Tibial nerve (tissue), 4 donors: ENCODE results near the gene SSR1. TPM values are rescaled to one million over a fixed set of nuclear protein-coding genes. Genes with fewer than 3 reads are reported as not detected.
"Not testable (repeated sequence)": the region's sequence is repeated elsewhere in the genome, so short reads cannot be mapped to it uniquely, and the experiment has no call there.

Experiments
- DNase-seq, 2 donors: peaks; one replicate each; pipeline ENCODE4 v3.0.0-alpha.2; 2019; ENCODE audit warnings: low spot score in 2 of 2
- H3K27ac ChIP-seq, 4 donors: fragments of 200-600 bp; sonication (generic) in 3 of 4; one replicate each; pipeline ENCODE4 v1.5.1; 2017 to 2019; ENCODE audit warnings: mild to moderate bottlenecking in 1 of 4
- H3K27me3 ChIP-seq, 2 donors: fragments of 200-600 bp; sonication (generic) in 1 of 2; one replicate each; pipeline versions ENCODE4 v1.5.1 to v1.6.0; 2017 to 2019
- H3K36me3 ChIP-seq, 3 donors: fragments of 200-600 bp; sonication (generic); one replicate each; pipeline ENCODE4 v1.5.1; 2018 to 2019
- H3K4me1 ChIP-seq, 4 donors: fragments of 200-600 bp; sonication (generic) in 3 of 4; one replicate each; pipeline ENCODE4 v1.5.1; 2017 to 2019
- H3K4me3 ChIP-seq, 4 donors: fragments of 200-600 bp; sonication (generic) in 3 of 4; one replicate each; pipeline ENCODE4 v1.5.1; 2017 to 2019; ENCODE audit warnings: mild to moderate bottlenecking in 1 of 4, moderate library complexity in 1 of 4
- H3K9me3 ChIP-seq, 4 donors: fragments of 200-600 bp; sonication (generic) in 3 of 4; one replicate each; pipeline ENCODE4 v1.5.1; 2017 to 2019
- EP300 ChIP-seq, 2 donors: sonication (generic); formaldehyde crosslinking; IDR thresholded peaks; one replicate each; pipeline ENCODE4 v1.6.1; 2017; ENCODE audit warnings: antibody characterized with exemption in 2 of 2, mild to moderate bottlenecking in 1 of 2
- POLR2A ChIP-seq, 2 donors: fragments of 450-650 bp; IDR thresholded peaks; one replicate each; pipeline ENCODE4 v1.6.1; 2017; ENCODE audit warnings: antibody characterized with exemption in 2 of 2, mild to moderate bottlenecking in 2 of 2, moderate library complexity in 2 of 2
- WGBS, 2 donors: methylation state at CpG; one replicate each; pipeline ENCODE4 v1.1.5; 2018; 5-methylcytosine and 5-hydroxymethylcytosine counted together
- total RNA-seq, 4 donors: library from RNA; depleted of rRNA; stranded (reverse); fragments of >200 nt; gene quantifications; one replicate each; pipeline ENCODE4 v1.1.0, GENCODE V29; 2016
- TF ChIP-seq, protein P1 (sequence below), 5 experiments: fragments of 200-600 bp in 3 of 5; fragments of 450-650 bp in 2 of 5; sonication (generic) in 3 of 5; IDR thresholded peaks; one replicate each; pipeline ENCODE4 v1.5.1; 2016 to 2019; ENCODE audit warnings: antibody characterized with exemption in 5 of 5, mild to moderate bottlenecking in 3 of 5, moderate library complexity in 2 of 5

Gene SSR1
- total RNA-seq, 4 donors from 2014 or later: 30.8 to 68.2 (median 51.5) TPM

DNA sequence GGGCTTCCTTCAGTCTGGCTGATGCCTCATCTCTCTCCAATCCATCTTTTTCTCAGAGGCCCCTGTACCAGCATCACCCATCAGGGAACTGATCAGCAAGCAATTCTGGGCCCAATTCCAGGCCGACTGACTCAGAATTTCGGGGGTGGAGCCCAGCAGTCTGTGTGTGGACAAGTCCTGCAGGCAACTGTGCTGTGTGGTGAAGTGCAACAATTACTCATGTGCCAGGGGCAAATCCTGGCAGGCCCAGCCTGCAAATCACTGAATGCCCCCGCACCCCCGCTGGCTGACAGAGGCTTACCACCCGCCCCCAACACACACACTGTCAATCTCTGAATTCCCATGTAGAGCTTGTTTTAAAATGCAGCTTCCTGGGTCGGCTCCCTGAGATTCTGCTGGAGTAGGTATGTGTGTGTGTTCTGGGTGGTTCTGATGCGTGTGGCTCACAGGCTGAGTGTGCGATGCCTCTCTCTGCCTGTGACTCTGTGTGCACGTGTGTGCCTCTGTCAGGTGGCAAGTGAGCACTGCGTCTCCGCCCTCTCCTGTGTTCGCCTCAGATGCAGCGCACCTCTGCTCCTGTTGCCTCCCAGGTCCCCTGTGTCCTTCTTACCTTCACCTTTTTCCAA, 45.4 kb downstream of the SSR1 start:
- peaks cover 0 to 5% (median 0%) of the 10 kb centered on the region in 3 donors for H3K36me3 ChIP-seq
- no peaks in the 10 kb centered on the region for H3K27me3 ChIP-seq
- H3K27ac ChIP-seq: no peak overlapping the region
- 55 to 61% methylated on average over 13 of the region's 13 CpGs for WGBS, 2 donors
- H3K9me3 ChIP-seq: no peaks in the 10 kb centered on the region
- TF ChIP-seq POLR2A (IDR thresholded peaks at IDR 0.05): no peak
- TF ChIP-seq, protein P1, sequence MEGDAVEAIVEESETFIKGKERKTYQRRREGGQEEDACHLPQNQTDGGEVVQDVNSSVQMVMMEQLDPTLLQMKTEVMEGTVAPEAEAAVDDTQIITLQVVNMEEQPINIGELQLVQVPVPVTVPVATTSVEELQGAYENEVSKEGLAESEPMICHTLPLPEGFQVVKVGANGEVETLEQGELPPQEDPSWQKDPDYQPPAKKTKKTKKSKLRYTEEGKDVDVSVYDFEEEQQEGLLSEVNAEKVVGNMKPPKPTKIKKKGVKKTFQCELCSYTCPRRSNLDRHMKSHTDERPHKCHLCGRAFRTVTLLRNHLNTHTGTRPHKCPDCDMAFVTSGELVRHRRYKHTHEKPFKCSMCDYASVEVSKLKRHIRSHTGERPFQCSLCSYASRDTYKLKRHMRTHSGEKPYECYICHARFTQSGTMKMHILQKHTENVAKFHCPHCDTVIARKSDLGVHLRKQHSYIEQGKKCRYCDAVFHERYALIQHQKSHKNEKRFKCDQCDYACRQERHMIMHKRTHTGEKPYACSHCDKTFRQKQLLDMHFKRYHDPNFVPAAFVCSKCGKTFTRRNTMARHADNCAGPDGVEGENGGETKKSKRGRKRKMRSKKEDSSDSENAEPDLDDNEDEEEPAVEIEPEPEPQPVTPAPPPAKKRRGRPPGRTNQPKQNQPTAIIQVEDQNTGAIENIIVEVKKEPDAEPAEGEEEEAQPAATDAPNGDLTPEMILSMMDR (IDR thresholded peaks at IDR 0.05): no peak
- TF ChIP-seq EP300 (IDR thresholded peaks at IDR 0.05): no peak
- H3K4me1 ChIP-seq: peaks cover 0 to 8% (median 0%) of the 10 kb centered on the region in 4 donors
- H3K4me3 ChIP-seq: no peak overlapping the region
- DNase-seq: peak in 1 of 2 donors; percentile 65

DNA sequence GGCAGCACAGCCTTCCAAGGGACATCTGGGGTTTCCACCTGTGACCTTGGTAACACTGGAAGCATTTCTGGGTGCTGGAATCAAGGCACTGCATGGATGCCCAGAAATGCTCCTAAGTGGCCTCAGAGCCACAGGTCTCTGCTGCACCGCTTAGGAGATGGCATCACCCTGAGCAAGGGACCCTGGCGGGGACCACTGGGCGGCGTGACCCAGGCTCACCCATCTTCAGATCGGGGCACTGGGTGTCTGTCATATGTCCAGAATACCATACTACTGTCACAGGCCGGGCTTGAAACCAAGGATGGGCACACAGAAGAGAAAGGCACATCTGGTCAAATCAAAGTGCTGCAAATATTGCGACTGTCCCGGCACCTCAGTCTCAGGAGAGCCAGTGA, 45.9 kb downstream of the SSR1 start:
- H3K36me3 ChIP-seq: peaks cover 0 to 5% (median 0%) of the 10 kb centered on the region in 3 donors
- DNase-seq: no peak
- no peaks in the 10 kb centered on the region for H3K9me3 ChIP-seq
- no peak for TF ChIP-seq EP300 (IDR thresholded peaks at IDR 0.05)
- no peak overlapping the region for H3K27ac ChIP-seq
- no peak overlapping the region for H3K4me3 ChIP-seq
- peaks cover 0 to 9% (median 0%) of the 10 kb centered on the region in 4 donors for H3K4me1 ChIP-seq
- 92 to 97% methylated on average over 6 to 8 of the region's 8 CpGs for WGBS, 2 donors
- H3K27me3 ChIP-seq: no peaks in the 10 kb centered on the region

DNA sequence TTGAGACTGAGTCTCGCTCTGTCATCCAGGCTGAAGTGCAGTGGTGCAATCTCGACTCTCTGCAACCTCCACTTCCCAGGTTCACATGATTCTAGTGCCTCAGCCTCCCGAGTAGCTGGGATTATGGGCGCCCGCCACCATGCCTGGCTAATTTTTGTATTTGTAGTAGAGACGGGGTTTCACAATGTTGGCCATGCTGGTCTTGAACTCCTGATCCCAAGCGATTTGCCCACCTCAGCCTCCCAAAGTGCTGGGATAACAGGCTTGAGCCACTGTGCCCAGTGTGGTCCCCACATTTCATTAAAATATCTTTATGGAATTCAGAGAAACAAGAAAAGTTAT, 47.6 kb downstream of the SSR1 start:
- peaks cover 0 to 24% (median 3%) of the 10 kb centered on the region in 4 donors for H3K4me1 ChIP-seq
- not testable (repeated sequence) for H3K27me3 ChIP-seq, H3K4me3 ChIP-seq, H3K27ac ChIP-seq, H3K36me3 ChIP-seq, H3K9me3 ChIP-seq
- 92 to 93% methylated on average over 7 of the region's 7 CpGs for WGBS, 2 donors
- peak in 1 of 2 donors; percentile 1 for DNase-seq

DNA sequence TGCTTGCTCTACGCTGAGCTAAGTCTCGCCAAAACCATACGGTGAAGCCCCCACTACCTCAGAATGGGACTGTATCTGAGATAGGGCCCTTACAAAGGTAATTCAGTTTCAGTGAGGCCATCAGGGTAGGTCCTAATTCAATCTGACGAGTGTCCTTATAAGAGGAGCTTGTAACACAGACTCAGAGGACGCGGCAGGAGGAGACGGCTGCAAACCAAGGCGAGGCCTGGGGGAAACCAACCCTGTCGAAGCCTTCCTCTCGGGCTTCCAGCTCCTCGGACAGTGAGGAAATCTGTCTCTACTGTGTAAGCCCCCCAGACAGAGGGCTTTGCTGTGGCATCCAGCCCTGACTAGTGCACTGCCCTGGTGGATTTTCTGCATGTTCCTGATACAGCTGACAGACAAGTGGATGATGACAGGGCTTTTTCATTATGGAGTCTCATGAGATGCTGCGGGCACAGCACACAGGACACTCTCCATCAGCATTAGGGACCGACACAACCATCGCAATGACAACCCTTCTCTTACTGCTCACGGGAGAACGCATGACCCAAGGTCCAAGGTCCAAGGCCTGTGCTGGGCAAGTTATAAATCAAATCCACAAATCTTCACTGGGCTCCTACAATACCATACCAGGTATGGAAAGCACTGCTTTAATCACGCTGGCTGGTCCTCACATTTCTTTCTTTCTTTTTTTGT, 48.2 kb downstream of the SSR1 start:
- 89 to 95% methylated on average over 17 of the region's 17 CpGs for WGBS, 2 donors
- no peaks in the 10 kb centered on the region for H3K9me3 ChIP-seq
- no peak overlapping the region for H3K4me3 ChIP-seq
- no peak overlapping the region for H3K27ac ChIP-seq
- peaks cover 0 to 5% (median 0%) of the 10 kb centered on the region in 3 donors for H3K36me3 ChIP-seq
- TF ChIP-seq POLR2A (IDR thresholded peaks at IDR 0.05) (no peak), EP300 (IDR thresholded peaks at IDR 0.05) (no peak)
- TF ChIP-seq, protein P1 (IDR thresholded peaks at IDR 0.05): no peak
- peak in 1 of 2 donors; percentile 4 for DNase-seq
- H3K4me1 ChIP-seq: peaks cover 0 to 27% (median 3%) of the 10 kb centered on the region in 4 donors
- no peaks in the 10 kb centered on the region for H3K27me3 ChIP-seq

DNA sequence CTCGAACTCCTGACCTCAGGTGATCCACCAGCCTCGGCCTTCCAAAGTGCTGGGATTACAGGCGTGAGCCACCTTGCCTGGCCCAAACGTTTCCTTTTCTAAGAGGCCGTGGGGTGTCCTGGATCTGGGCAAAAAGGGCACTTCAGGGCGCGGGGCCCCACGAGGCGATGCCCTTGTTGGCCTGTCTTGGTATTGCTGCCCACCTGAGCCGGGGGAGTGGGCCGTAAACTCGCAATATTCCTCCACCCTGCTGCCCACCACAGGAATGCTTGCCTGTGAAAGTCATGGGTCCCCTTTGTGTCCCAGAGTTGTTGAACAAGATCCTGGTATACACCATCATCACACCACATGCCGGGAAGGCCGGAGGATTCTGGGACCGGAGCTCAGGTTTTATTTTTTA, 49.0 kb downstream of the SSR1 start:
- peak in 1 of 2 donors; percentile 9 for DNase-seq
- Histone ChIP-seq H3K36me3 (peaks cover 0 to 5% (median 0%) of the 10 kb centered on the region in 3 donors), H3K27ac (no peak overlapping the region), H3K4me3 (no peak overlapping the region), H3K4me1 (peaks cover 0 to 27% (median 3%) of the 10 kb centered on the region in 4 donors), H3K27me3 (no peaks in the 10 kb centered on the region), H3K9me3 (no peaks in the 10 kb centered on the region)
- TF ChIP-seq, protein P1 (IDR thresholded peaks at IDR 0.05): no peak
- TF ChIP-seq POLR2A (IDR thresholded peaks at IDR 0.05) (no peak), EP300 (IDR thresholded peaks at IDR 0.05) (no peak)
- 95 to 97% methylated on average over 14 to 15 of the region's 15 CpGs for WGBS, 2 donors

DNA sequence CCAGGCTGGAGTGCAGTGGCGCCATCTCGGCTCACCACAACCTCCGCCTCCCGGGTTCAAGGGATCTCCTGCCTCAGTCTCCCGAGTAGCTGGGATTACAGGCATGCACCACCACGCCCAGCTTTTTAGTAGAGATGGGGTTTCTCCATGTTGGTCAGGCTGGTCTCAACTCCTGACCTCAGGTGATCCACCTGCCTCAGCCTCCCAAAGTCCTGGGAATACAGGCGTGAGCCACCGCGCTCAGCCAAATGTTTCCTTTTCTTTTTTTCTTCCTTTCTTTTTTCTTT, 49.5 kb downstream of the SSR1 start:
- peak in 1 of 2 donors; percentile 1 for DNase-seq
- not testable (repeated sequence) for H3K36me3 ChIP-seq, H3K4me3 ChIP-seq, H3K27me3 ChIP-seq, H3K27ac ChIP-seq, H3K9me3 ChIP-seq
- 85 to 90% methylated on average over 9 of the region's 9 CpGs for WGBS, 2 donors
- peaks cover 0 to 27% (median 3%) of the 10 kb centered on the region in 4 donors for H3K4me1 ChIP-seq
